ENCODE results near the gene ISM1.
A peak's percentile ranks its signal among the peaks of the same experiment; 100 is the strongest.

Gene ISM1

GRCh38 chr20:13341737-13342393 lies 120.8 kb downstream of the ISM1 start:
- Histone ChIP-seq H3K27me3 (ENCODE audit: insufficient read depth, low read length, poor library complexity) (no peaks in the 10 kb centered on the region), H3K79me2 (ENCODE audit: insufficient read depth, low read length) (no peaks in the 10 kb centered on the region), H3K36me3 (ENCODE audit: insufficient read depth, low read length) (no peaks in the 10 kb centered on the region; the same call in 1 of the 2 replicates), H3K9me3 (ENCODE audit: insufficient read depth, low read length, severe bottlenecking) (no peaks in the 10 kb centered on the region), H3K4me2 (ENCODE audit: insufficient read depth, low read length) (no peak overlapping the region), H3K4me1 (ENCODE audit: insufficient read depth, low read length) (peaks cover 34% of the 10 kb centered on the region), H4K20me1 (ENCODE audit: insufficient read depth, low read length) (no peaks in the 10 kb centered on the region), H3K4me3 (ENCODE audit: low read depth in 1 of 2, low read length in 2 of 2) (no peak overlapping the region), H3K27ac (ENCODE audit: low read length) (peak overlapping the region; percentile 66), H3K9ac (ENCODE audit: low read depth, low read length) (no peak overlapping the region; the same call in 1 of the 2 replicates), H2AFZ (ENCODE audit: low read depth, low read length) (no peak overlapping the region)
- ATAC-seq (ENCODE audit: insufficient read depth, low read depth) (peak; percentile 89), DNase-seq (peak; percentile 86)
- TF ChIP-seq EZH2 (IDR thresholded peaks at IDR 0.05; ENCODE audit: borderline replicate concordance, low read depth, low read length, severe bottlenecking) (no peak), CTCF (IDR thresholded peaks at IDR 0.05; ENCODE audit: borderline replicate concordance, extremely low read depth, low read length, poor library complexity, severe bottlenecking) (no peak)

GRCh38 chr20:13342469-13343242 lies 121.6 kb downstream of the ISM1 start:
- Histone ChIP-seq H4K20me1 (ENCODE audit: insufficient read depth, low read length) (no peaks in the 10 kb centered on the region), H3K4me1 (ENCODE audit: insufficient read depth, low read length) (peaks cover 34% of the 10 kb centered on the region), H3K79me2 (ENCODE audit: insufficient read depth, low read length) (no peaks in the 10 kb centered on the region), H3K27ac (ENCODE audit: low read length) (peak overlapping the region; percentile 66), H3K9ac (ENCODE audit: low read depth, low read length) (no peak overlapping the region; the same call in 1 of the 2 replicates), H3K4me3 (ENCODE audit: low read depth in 1 of 2, low read length in 2 of 2) (no peak overlapping the region), H3K27me3 (ENCODE audit: insufficient read depth, low read length, poor library complexity) (no peaks in the 10 kb centered on the region), H3K9me3 (ENCODE audit: insufficient read depth, low read length, severe bottlenecking) (no peaks in the 10 kb centered on the region), H3K4me2 (ENCODE audit: insufficient read depth, low read length) (no peak overlapping the region), H2AFZ (ENCODE audit: low read depth, low read length) (no peak overlapping the region), H3K36me3 (ENCODE audit: insufficient read depth, low read length) (no peaks in the 10 kb centered on the region; the same call in 1 of the 2 replicates)
- ATAC-seq (ENCODE audit: insufficient read depth, low read depth) (no peak), DNase-seq (no peak)
- no peak for TF ChIP-seq CTCF (IDR thresholded peaks at IDR 0.05; ENCODE audit: borderline replicate concordance, extremely low read depth, low read length, poor library complexity, severe bottlenecking)
- no peak for TF ChIP-seq EZH2 (IDR thresholded peaks at IDR 0.05; ENCODE audit: borderline replicate concordance, low read depth, low read length, severe bottlenecking)

- Histone ChIP-seq H3K4me1 (ENCODE audit: insufficient read depth, low read length) (peaks cover 34% of the 10 kb centered on the region), H3K27ac (ENCODE audit: low read length) (peak overlapping the region; percentile 17; the same call in 1 of the 2 replicates), H4K20me1 (ENCODE audit: insufficient read depth, low read length) (no peaks in the 10 kb centered on the region), H3K79me2 (ENCODE audit: insufficient read depth, low read length) (no peaks in the 10 kb centered on the region), H3K9me3 (ENCODE audit: insufficient read depth, low read length, severe bottlenecking) (no peaks in the 10 kb centered on the region), H2AFZ (ENCODE audit: low read depth, low read length) (no peak overlapping the region), H3K4me3 (ENCODE audit: low read depth in 1 of 2, low read length in 2 of 2) (no peak overlapping the region), H3K9ac (ENCODE audit: low read depth, low read length) (no peak overlapping the region), H3K4me2 (ENCODE audit: insufficient read depth, low read length) (no peak overlapping the region), H3K27me3 (ENCODE audit: insufficient read depth, low read length, poor library complexity) (no peaks in the 10 kb centered on the region), H3K36me3 (ENCODE audit: insufficient read depth, low read length) (no peaks in the 10 kb centered on the region; the same call in 1 of the 2 replicates)
- no peak for DNase-seq
- no peak for ATAC-seq (ENCODE audit: insufficient read depth, low read depth)
- TF ChIP-seq CTCF (IDR thresholded peaks at IDR 0.05; ENCODE audit: borderline replicate concordance, extremely low read depth, low read length, poor library complexity, severe bottlenecking) (no peak), EZH2 (IDR thresholded peaks at IDR 0.05; ENCODE audit: borderline replicate concordance, low read depth, low read length, severe bottlenecking) (no peak)
These were observed 123.6 kb downstream of the ISM1 start for GRCh38 chr20:13344671-13345070.
